ENCODE measurements around the gene RNLS.

- TF ChIP-seq CTCF (IDR thresholded peaks at IDR 0.05) (no peak), POLR2AphosphoS5 (IDR thresholded peaks at IDR 0.05; ENCODE audit: low read depth, low read length) (no peak), SIN3A (IDR thresholded peaks at IDR 0.05; ENCODE audit: borderline replicate concordance, insufficient read depth, low read depth, low read length) (no peak), REST (IDR thresholded peaks at IDR 0.05; ENCODE audit: insufficient read depth in 1 of 2, low read depth in 2 of 2, low read length in 1 of 2) (no peak)
Measured at GRCh38 chr10:88297103-88297502, 286.0 kb downstream of the RNLS start.

All from Panc1 (cell line).